Gastrocnemius medialis (tissue), 4 donors: ENCODE results near the gene SERPINH1.

ENCODE experiments used
- POLR2A ChIP-seq, 2 donors: fragments of 450-650 bp; IDR thresholded peaks; one replicate each; pipeline ENCODE4 v1.6.1; 2017; ENCODE audit warnings: antibody characterized with exemption in 2 of 2, mild to moderate bottlenecking in 2 of 2, moderate library complexity in 2 of 2
- TF ChIP-seq, protein P1 (sequence below), 5 experiments: fragments of 450-650 bp in 3 of 5; fragments of 200-600 bp in 2 of 5; sonication (generic) in 2 of 5; IDR thresholded peaks in 4 of 5; conservative IDR thresholded peaks in 1 of 5; 1 replicate in 4 of 5; 2 replicates in 1 of 5; pipeline ENCODE4 v1.5.1; 2016 to 2019; ENCODE audit warnings: antibody characterized with exemption in 5 of 5, mild to moderate bottlenecking in 3 of 5, moderate library complexity in 3 of 5

DNA sequence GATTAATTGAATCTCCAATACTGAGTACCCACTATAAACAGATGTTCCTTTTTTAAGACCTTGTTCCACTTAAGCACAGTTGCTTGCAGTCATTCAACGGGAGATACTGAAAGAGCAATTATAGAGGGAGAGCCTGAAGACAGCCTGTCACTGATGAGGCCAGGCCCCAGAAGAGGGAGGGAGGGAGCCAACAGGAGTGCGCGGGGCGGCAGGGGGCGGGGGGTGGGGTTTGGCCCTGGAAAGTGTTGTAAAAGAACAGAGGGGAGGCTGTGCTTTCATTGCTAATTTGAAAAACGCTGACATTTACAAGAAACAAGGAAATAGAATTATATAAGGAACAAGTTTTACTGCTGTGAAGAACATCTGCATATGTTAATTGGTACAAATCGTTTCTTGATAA is 53.7 kb downstream of the SERPINH1 start:
- TF ChIP-seq, protein P1, sequence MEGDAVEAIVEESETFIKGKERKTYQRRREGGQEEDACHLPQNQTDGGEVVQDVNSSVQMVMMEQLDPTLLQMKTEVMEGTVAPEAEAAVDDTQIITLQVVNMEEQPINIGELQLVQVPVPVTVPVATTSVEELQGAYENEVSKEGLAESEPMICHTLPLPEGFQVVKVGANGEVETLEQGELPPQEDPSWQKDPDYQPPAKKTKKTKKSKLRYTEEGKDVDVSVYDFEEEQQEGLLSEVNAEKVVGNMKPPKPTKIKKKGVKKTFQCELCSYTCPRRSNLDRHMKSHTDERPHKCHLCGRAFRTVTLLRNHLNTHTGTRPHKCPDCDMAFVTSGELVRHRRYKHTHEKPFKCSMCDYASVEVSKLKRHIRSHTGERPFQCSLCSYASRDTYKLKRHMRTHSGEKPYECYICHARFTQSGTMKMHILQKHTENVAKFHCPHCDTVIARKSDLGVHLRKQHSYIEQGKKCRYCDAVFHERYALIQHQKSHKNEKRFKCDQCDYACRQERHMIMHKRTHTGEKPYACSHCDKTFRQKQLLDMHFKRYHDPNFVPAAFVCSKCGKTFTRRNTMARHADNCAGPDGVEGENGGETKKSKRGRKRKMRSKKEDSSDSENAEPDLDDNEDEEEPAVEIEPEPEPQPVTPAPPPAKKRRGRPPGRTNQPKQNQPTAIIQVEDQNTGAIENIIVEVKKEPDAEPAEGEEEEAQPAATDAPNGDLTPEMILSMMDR (IDR thresholded peaks at IDR 0.05 in 4 of 5, conservative IDR thresholded peaks at IDR 0.05 in 1 of 5) = no peak
- no peak for TF ChIP-seq POLR2A (IDR thresholded peaks at IDR 0.05)
